Lung (tissue), 12 donors: ENCODE data around the gene PRORP. TPM values are rescaled to one million over a fixed set of nuclear protein-coding genes. Genes with fewer than 3 reads are reported as not detected.

Experiments used
- ATAC-seq: fragments of 200-7000 bp; cut with Tn5 transposase; one replicate; pipeline ENCODE4 v1.9.1; 2020; ENCODE audit warnings: moderate number of reproducible peaks; ENCODE audit not compliant: insufficient read depth, low FRiP score
- DNase-seq, 3 donors: peaks; one replicate each; pipeline ENCODE4 v3.0.0-alpha.2; 2013 to 2017
- H3K27ac ChIP-seq, 2 donors: one replicate each; pipeline ENCODE4 v1.5.1; 2013; ENCODE audit warnings: mild to moderate bottlenecking in 2 of 2, moderate library complexity in 2 of 2, control low read depth in 1 of 2, inconsistent platforms in 1 of 2, low read depth in 1 of 2, low read length in 1 of 2
- H3K27me3 ChIP-seq, 3 donors: one replicate each; pipeline ENCODE4 v1.5.1; 2013; ENCODE audit warnings: low read length in 2 of 3; ENCODE audit not compliant: control insufficient read depth in 3 of 3, insufficient read depth in 3 of 3
- H3K36me3 ChIP-seq, 4 donors: one replicate each; pipeline ENCODE4 v1.5.1; 2013; ENCODE audit warnings: low read length in 4 of 4, mild to moderate bottlenecking in 1 of 4, moderate library complexity in 1 of 4; ENCODE audit not compliant: control insufficient read depth in 4 of 4, insufficient read depth in 4 of 4
- H3K4me1 ChIP-seq, 5 donors: one replicate each; pipeline ENCODE4 v1.5.1; 2013; ENCODE audit warnings: low read length in 5 of 5, mild to moderate bottlenecking in 2 of 5, moderate library complexity in 1 of 5; ENCODE audit not compliant: control insufficient read depth in 5 of 5, insufficient read depth in 5 of 5
- H3K4me3 ChIP-seq: one replicate; pipeline ENCODE4 v1.5.1; 2013; ENCODE audit warnings: mild to moderate bottlenecking, control low read depth, moderate library complexity
- H3K9ac ChIP-seq, 2 donors: one replicate each; pipeline ENCODE4 v1.5.1; 2013; ENCODE audit warnings: low read length in 2 of 2, control low read depth in 1 of 2; ENCODE audit not compliant: insufficient read depth in 1 of 2
- H3K9me3 ChIP-seq, 4 donors: one replicate each; pipeline ENCODE4 v1.5.1; 2013; ENCODE audit warnings: low read length in 3 of 4, mild to moderate bottlenecking in 1 of 4, moderate library complexity in 1 of 4; ENCODE audit not compliant: control insufficient read depth in 4 of 4, insufficient read depth in 3 of 4
- CTCF ChIP-seq: IDR thresholded peaks from 2 replicates; pipeline ENCODE4 v1.5.1; 2012; ENCODE audit warnings: mild to moderate bottlenecking; ENCODE audit errors: control extremely low read depth, extremely low read depth
- WGBS, 2 donors: extraction: QIAGEN DNeasy Blood & Tissue Kit; methylation state at CpG; one replicate each; pipeline ENCODE4 v1.1.7; 2013; 5-methylcytosine and 5-hydroxymethylcytosine counted together
- polyA plus RNA-seq, 2 donors: library from polyadenylated mRNA; stranded (reverse); fragments of 200-250 nt; gene quantifications; one replicate each; pipeline ENCODE4 v1.2.1, GENCODE V29; 2013
- total RNA-seq, 2 donors: library from RNA; depleted of rRNA in 1 of 2; stranded (reverse); fragments of >200 nt in 1 of 2; gene quantifications; one replicate each; pipeline ENCODE4 v1.2.1, GENCODE V29; 2014 to 2021
- donor health status: control.
- donor health status: control.
- donor health status: Bipolar disorder and iron deficiency.
- donor health status: healthy.
- donor health status: DM: yes; HTN: yes; CAD: no.

PRORP gene
- total and polyA plus RNA-seq, 4 donors: 22.6 to 29.5 (median 25.9) TPM

- no peaks in the 10 kb centered on the region for H3K27me3 ChIP-seq
- TF ChIP-seq CTCF: no peak
- DNase-seq: no peak
- no peak overlapping the region for H3K9ac ChIP-seq
- peaks cover 0 to 3% (median 0%) of the 10 kb centered on the region in 5 donors for H3K4me1 ChIP-seq
- ATAC-seq: no peak
- H3K36me3 ChIP-seq: peaks cover 0 to 11% (median 6%) of the 10 kb centered on the region in 4 donors
- H3K4me3 ChIP-seq: no peak overlapping the region
- H3K27ac ChIP-seq: no peak overlapping the region
- WGBS, 2 donors: 79 to 82% methylated on average over 6 of the region's 6 CpGs
- peaks cover 0 to 6% (median 0%) of the 10 kb centered on the region in 4 donors for H3K9me3 ChIP-seq
These were observed 11.4 kb downstream of the PRORP start for GRCh38 chr14:35133542-35134328.

- TF ChIP-seq CTCF: no peak
- Histone ChIP-seq H3K9me3 (peaks cover 0 to 6% (median 0%) of the 10 kb centered on the region in 4 donors), H3K36me3 (peaks cover 0 to 11% (median 6%) of the 10 kb centered on the region in 4 donors), H3K4me3 (no peak overlapping the region), H3K4me1 (peaks cover 0 to 3% (median 0%) of the 10 kb centered on the region in 5 donors), H3K27me3 (no peaks in the 10 kb centered on the region), H3K27ac (no peak overlapping the region), H3K9ac (no peak overlapping the region)
- no peak for ATAC-seq
- no peak for DNase-seq
- 70 to 83% methylated on average over 4 of the region's 4 CpGs for WGBS, 2 donors
These were observed 12.2 kb downstream of the PRORP start for GRCh38 chr14:35134329-35135123.

DNA sequence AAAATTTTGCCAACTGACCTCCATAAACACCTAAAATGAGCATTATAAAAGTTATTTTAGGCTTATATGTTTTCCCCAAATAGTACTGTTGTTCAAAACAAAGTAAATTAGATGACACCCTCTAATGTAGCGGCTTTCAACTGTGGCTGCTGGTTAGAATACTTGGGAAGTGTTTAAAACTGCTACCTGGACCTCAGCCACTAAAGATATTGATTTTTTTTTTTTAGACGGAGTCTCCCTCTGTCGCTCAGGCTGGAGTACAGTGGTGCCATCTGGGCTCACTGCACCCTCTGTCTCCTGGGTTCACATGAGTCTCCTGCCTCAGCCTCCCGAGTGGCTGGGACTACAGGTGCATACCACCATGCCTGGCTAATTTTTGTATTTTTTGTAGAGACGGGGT lies 16.2 kb downstream of the PRORP start:
- Histone ChIP-seq H3K36me3 (peaks cover 0 to 8% (median 5%) of the 10 kb centered on the region in 4 donors), H3K27me3 (no peaks in the 10 kb centered on the region)

More for the DNA sequence above, 16.2 kb downstream of the PRORP start:
- 74% methylated on average over 5 of the region's 5 CpGs; no CpG with 5 or more reads in 1 of the 2 donors for WGBS, 2 donors
- DNase-seq (no peak), ATAC-seq (no peak)
- H3K9me3 ChIP-seq: no peaks in the 10 kb centered on the region
- H3K4me1 ChIP-seq: peaks cover 0 to 3% (median 0%) of the 10 kb centered on the region in 5 donors
- no peak overlapping the region for H3K4me3 ChIP-seq
- no peak overlapping the region for H3K27ac ChIP-seq
- TF ChIP-seq CTCF: no peak
- no peak overlapping the region for H3K9ac ChIP-seq
